Stimulated activated CD8-positive, alpha-beta memory T cell treated with anti-CD3 and anti-CD28 coated beads, Interleukin-4, amount 100 ng/mL, for 48 hours (primary cell): ENCODE data around the gene M6PR.
"Not testable (repeated sequence)": the region's sequence is repeated elsewhere in the genome, so short reads cannot be mapped to it uniquely, and the experiment has no call there.

Experiments used
- DNase-seq: peaks from one replicate; pipeline ENCODE4 v3.0.0-alpha.2; 2020

Gene M6PR

DNA sequence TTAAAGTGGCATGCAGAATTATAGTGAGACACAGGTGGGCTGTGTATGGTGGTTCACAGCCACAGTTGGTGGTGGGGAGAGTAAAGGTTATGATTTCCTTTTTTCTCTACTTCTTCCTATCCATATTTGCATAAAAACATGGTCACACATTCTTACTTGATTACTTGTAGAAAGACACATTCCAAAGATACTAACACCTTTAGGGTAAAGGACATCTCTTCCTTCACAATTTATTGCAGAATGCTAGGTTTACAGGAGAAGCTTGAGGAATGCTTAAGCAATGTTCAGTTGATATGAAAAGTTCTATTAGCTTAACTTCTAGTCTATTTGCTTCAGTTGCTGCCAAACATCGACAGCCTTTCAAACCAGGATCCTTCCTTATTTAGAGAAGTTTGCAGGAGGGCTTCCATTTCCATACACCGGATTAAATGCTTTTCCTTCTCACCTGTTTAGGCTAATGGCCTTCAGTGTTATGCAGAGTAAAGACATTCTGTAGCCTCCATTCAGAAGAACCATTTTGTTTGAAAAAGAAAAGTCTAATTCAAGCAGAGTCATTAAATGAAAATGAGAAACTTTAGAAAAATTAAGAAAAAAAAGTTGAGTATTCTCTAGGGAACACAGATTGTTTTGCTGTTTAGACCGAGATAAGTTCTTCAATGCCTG, 37.7 kb downstream of the M6PR start:
- DNase-seq, result no peak

DNA sequence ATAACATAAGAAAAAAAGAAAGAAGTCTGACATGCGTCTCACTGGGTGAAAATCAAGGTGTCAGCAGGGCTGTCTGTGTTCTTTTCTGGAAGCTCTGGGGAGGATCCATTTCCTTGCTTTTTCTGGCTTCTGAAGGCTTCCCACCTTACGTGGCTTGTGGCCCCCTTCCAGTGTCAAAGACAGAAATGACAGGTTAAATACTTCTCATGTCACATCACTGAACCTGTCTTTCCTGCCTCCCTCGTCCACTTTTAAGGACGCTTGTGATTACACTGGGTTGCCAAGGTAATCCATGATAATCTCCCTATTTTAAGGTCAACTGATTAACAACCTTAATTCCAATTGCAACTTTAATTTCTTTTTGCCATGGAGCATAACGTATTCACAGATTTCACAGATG, 39.7 kb downstream of the M6PR start:
- no peak for DNase-seq

DNA sequence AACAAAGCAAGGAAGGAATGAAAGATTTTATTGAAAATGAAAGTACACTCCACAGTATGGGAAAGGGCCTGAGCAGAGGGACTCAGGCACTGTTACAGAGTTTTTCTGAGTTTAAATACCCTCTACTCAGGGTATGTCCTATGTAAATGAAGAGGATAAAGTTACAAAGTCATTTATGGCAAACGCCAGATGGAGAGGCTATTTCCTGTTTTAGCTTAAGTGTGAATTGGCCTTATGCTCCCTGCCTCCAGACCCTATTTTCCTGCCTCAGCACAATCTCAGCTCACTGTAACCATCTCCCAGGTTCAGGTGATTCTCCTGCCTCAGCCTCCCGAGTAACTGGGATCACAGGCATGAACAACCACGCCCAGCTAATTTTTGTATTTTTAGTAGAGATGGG, 41.9 kb downstream of the M6PR start:
- no peak for DNase-seq

DNA sequence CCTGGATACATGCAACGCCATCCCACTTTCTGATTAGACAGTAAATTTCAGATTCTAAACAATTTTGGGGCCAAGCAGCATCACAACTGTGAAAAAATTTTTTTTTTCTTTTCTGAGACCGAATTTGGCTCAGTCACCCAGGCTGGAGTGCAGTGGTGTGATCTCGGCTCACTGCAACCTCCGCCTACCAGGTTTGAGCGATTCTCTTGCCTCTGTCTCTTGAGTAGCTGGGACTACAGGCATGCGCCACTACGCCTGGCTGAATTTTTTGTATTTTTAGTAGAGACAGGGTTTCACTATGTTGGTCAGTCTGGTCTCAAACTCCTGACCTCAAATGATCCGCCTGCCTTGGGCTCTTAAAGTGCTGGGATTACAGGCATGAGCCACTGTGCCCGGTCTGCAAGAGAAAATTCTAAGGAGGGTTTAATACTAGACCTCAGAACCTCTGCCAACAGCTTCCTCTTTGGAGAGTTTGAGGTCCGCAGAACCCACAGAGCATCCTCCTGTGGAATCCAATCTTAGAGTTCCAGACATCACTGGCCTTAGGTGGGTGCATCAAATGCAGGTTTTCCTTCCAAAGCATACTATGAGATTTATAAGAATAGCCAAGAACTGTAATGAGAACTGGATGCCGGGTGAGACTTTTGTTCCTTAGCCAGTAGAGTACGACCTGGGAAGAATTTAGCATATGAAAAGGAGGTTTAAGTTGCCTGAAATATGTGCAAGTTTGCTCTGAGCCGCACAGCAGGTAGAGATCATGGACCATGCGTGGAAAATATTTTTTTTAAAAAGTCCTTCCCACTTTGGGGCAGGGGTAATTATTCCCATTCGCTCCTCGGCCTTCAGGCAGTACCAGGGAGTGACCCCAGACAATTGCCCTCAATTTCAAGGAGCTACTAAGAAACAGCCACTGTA, 42.9 kb downstream of the M6PR start:
- no peak for DNase-seq

DNA sequence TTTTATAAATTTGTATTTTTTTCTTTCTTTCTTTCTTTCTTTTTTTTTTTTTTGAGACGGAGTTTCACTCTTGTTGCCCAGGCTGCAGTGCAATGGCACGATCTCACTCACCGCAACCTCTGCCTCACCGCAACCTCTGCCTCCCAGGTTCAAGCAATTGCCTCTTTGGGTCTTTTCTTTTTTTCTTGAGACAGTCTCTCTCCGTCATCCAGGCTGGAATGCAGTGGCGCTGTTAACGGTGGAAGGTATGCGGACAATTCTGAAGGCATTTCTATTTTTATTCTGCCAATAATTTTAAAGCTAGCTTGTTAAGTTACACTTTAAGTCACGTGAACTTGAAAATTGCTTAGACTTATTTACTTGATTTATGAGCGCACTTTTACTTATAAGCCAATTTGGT, 43.9 kb downstream of the M6PR start:
- DNase-seq, result no peak

DNA sequence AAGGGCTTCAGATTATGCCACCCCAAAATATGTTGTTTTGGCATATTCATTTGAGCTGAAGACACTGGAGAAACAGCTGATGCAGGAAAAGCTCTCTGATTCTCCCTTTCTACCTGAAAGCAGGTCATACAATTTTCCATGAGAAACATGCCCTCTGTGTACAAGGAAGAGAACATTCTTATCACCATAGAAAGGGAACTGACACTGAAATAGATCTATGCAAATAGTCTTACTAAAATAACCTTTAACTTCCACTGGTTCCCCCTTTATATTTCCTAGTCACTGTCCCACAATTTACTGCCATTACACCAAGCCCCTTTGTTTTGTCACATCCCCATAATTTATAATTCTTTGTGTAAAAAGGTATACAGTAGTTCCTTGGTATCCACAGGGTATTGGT, 44.8 kb downstream of the M6PR start:
- no peak for DNase-seq

DNA sequence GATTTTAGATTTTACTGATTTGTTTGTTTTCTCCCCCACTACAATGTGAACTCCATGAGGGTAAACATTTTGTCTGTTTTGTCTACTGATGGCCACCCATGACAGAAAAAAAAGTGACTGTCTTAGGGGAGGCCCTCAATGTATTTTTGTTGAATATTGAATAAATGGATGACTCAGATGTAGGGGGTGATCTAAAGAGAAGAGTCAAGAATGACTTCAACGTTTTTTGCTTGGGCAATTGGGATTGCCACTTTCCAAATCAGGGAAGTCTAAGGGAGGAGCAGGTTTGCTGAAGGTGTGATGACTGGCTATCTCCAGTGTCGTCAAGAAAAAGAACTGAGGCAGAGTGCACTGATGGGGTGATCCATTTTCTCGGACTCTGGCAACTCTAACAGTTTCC, 45.8 kb downstream of the M6PR start:
- DNase-seq, result no peak

DNA sequence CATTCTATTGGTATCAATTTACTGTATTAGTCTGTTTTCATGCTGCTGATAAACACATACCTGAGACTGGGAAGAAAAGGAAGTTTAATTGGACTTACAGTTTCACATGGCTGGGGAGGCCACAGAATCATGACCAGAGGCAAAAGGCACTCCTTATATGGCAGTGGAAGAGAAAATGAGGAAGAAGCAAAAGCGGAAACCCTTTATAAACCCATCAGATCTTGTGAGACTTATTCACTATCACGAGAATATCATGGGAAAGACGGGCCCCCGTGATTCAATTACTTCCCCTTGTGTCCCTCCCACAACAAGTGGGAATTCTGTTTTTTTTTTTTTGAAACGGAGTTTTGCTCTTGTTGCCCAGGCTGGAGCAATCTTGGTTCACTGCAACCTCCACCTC, 46.7 kb downstream of the M6PR start:
- not testable (repeated sequence) for DNase-seq

DNA sequence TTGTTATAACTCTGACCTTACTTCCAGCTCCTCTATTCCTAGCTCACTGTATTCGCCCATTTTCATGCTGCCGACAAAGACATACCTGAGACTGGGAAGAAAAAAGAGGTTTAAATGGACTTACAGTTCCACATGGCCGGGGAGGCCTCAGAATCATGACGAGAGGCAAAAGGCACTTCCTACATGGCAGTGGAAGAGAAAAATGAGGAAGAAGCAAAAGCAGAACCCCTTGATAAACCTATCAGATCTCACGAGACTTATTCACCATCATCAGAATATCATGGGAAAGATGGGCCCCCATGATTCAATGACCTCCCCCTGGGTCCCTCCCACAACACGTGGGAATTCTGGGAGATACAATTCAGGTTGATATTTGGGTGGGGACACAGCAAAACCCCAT, 49.6 kb downstream of the M6PR start:
- DNase-seq, result no peak

DNA sequence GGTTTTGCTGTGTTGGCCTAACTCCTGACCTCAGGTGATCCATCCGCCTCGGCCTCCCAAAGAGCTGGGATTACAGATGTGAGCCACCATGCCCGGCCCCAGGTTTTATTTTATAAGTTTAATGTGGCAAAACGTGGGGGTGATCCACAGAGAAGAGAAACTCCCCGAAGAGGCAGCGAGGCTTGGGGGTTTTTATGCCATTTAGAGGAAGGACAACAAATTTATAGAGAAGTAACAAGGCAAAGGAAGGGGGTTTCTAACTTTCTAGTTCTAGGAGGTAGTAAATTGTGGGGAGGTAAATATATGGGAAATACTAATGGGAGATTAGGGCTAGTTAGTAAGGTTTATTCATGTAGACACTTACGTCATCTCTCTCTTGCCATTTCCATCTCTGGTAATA, 52.4 kb downstream of the M6PR start:
- DNase-seq, result no peak

DNA sequence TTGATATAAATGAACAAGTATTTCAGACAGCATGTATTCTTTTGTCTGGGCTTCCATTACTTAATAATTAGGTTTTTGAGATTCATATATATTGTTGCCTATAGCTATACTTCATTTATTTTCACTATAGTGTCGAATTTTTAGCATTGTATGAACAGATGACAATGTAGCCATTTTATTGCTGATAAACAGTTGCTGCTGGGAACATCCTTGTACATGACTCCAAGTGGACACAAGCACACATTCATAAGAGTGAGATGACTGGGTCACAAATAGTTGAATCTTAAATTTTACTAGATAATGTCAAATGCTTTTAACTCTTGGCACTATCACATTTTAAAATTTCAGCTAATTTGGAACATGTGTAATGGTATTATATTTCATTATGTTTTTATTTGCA, 54.5 kb downstream of the M6PR start:
- DNase-seq, result no peak

DNA sequence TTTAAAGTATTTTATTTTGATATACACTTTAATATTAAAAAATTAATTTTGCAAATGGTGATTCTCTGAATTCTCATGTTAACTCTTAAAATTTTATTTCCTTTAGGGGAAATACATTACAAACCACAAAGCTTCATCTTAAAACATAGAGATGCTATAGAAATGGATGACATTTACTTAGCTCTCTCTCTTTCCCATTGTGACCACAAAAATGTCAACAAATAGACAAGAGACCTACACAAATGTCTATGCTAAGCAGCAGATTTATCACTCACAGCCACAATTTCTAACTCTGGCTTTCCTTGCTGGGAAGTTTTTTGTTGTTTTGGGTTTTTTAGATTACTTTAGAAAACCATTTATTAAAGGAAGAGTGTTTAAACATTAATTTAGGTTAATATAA, 55.1 kb downstream of the M6PR start:
- no peak for DNase-seq

DNA sequence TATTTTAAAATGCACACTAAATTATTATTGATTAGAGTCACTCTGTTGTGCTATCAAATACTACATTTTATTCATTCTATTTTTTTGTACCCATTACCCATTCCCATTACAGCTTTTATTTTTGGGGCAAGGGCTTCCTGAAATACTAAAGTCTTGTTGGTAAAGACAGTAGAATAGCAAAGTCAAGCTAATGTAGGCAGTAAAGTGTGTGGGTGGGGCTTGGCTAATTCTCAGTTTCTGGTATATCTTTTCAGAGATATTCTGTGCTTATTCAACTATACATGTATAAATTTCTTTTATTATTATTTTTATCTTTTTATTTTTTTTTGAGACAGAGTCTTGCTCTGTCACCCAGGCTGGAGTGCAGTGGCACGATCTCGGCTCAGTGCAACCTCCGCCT, 57.5 kb downstream of the M6PR start:
- DNase-seq, result no peak
